GM23338 (cell line): ENCODE data around the gene LYVE1.

Experiments used
- CREB1 ChIP-seq: fragments of 250-450 bp; sonication (Bioruptor Pico); IDR thresholded peaks from 2 replicates; pipeline ENCODE4 v1.5.0; 2020; ENCODE audit warnings: low read depth, mild to moderate bottlenecking, moderate library complexity
- CTCF ChIP-seq, 2 experiments: fragments of 200-600 bp in 1 of 2; sonication (generic) in 1 of 2; conservative IDR thresholded peaks; 2 replicates each; pipeline versions ENCODE4 v1.5.1 to v1.6.1; 2016 to 2017; ENCODE audit warnings: antibody characterized with exemption in 2 of 2, low read depth in 2 of 2, mild to moderate bottlenecking in 2 of 2, moderate library complexity in 1 of 2
- ETS1 ChIP-seq: IDR thresholded peaks from 2 replicates; pipeline ENCODE4 v1.6.1; 2016; ENCODE audit warnings: antibody characterized with exemption
- EZH2 ChIP-seq: fragments of 200-600 bp; sonication (generic); IDR thresholded peaks from one replicate; pipeline ENCODE4 v1.8.0; 2017; ENCODE audit warnings: antibody characterized with exemption, mild to moderate bottlenecking, low read depth; ENCODE audit not compliant: unreplicated experiment
- EZH2phosphoT487 ChIP-seq: fragments of 200-600 bp; sonication (generic); IDR thresholded peaks from one replicate; pipeline ENCODE4 v1.8.1; 2018; ENCODE audit warnings: antibody characterized with exemption; ENCODE audit not compliant: unreplicated experiment
- JUNB ChIP-seq: IDR thresholded peaks from one replicate; pipeline ENCODE4 v1.6.1; 2016; ENCODE audit warnings: antibody characterized with exemption; ENCODE audit not compliant: unreplicated experiment
- NANOG ChIP-seq: IDR thresholded peaks from 2 replicates; pipeline ENCODE4 v1.6.1; 2016; ENCODE audit warnings: antibody characterized with exemption, borderline replicate concordance
- POLR2AphosphoS5 ChIP-seq: IDR thresholded peaks from 2 replicates; pipeline ENCODE4 v1.6.1; 2016; ENCODE audit warnings: antibody characterized with exemption, low read depth
- REST ChIP-seq: IDR thresholded peaks from one replicate; pipeline ENCODE4 v1.6.1; 2018; ENCODE audit warnings: antibody characterized with exemption; ENCODE audit not compliant: unreplicated experiment
- STAT1 ChIP-seq: IDR thresholded peaks from one replicate; pipeline ENCODE4 v1.6.1; 2016; ENCODE audit warnings: antibody characterized with exemption; ENCODE audit not compliant: unreplicated experiment
- ZNF114 ChIP-seq: fragments of 250-450 bp; sonication (Bioruptor Pico); IDR thresholded peaks from 2 replicates; pipeline ENCODE4 v1.5.0; 2020; ENCODE audit warnings: mild to moderate bottlenecking, moderate library complexity
- ZNF331 ChIP-seq: fragments of 250-450 bp; sonication (Bioruptor Pico); IDR thresholded peaks from 2 replicates; pipeline ENCODE4 v1.5.0; 2020; ENCODE audit warnings: low read depth, mild to moderate bottlenecking, moderate library complexity
- ZNF462 ChIP-seq: fragments of 250-450 bp; sonication (Bioruptor Pico); IDR thresholded peaks from 2 replicates; pipeline ENCODE4 v1.5.0; 2020; ENCODE audit warnings: mild to moderate bottlenecking, moderate library complexity

GRCh38 chr11:10556590-10556989 is 11.9 kb downstream of the LYVE1 start:
- TF ChIP-seq CTCF (conservative IDR thresholded peaks at IDR 0.05; ENCODE audit: low read depth in 2 of 2): no peak
- TF ChIP-seq EZH2phosphoT487: no peak
- TF ChIP-seq POLR2AphosphoS5: no peak
- TF ChIP-seq CREB1: no peak
- TF ChIP-seq NANOG: no peak
- no peak for TF ChIP-seq EZH2
- TF ChIP-seq REST: no peak
- TF ChIP-seq ZNF114: no peak
- TF ChIP-seq JUNB: no peak
- no peak for TF ChIP-seq ZNF331 (CRISPR knock-in tag)
- TF ChIP-seq ETS1: no peak
- no peak for TF ChIP-seq ZNF462 (CRISPR knock-in tag)
- no peak for TF ChIP-seq STAT1
